ENCODE measurements around the gene ELFN1. TPM values are rescaled to one million over a fixed set of nuclear protein-coding genes. Genes with fewer than 3 reads are reported as not detected.

Gene ELFN1
- total and polyA plus RNA-seq, 2 donors (not counting 3 experiments of a cell fraction or from before 2014, with no cell fraction given), result 0.37 to 1.0 TPM

DNA sequence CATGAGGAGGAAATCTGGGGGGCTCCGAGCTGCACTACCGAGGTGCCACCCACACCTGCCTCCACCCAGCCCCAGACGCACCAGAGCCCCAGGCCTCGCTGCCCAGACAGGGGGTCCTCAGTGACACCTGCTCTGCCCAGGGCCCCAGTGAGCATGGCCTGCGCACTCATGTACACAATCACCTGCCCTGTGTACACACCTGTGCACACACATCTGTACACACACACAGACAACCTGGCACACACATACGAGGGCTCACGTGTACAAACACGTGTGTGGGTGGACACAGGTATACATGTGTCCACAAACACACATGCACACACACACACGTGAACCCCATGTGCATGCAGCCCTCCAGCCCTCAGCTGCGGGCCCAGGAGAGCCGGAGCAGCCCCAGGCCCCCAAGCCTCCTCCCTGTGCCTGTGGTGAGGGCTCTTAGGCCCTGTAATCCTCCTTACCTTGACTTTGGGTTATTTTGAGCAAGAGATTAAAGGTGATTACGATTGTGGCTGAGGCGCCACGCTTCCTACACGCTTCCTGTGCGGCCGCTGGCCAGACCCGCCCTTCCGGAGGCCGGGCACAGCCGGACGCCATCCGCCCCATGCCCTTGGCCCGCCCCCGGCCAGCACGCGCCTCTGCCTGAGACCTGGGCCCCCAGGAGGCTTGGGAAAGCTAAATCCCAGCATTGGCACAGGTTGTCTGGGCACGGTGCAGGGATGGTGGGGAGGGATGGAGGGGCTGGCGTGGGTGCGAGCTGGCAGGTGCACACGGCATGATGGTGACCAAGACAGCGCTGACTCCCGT lies 71.9 kb downstream of the ELFN1 start:
- peak; percentile 28 for TF ChIP-seq GATA2 (IDR thresholded peaks at IDR 0.05; ENCODE audit: insufficient read depth, insufficient read length, low read depth, low read length)
- peak; percentile 57 for TF ChIP-seq POLR2AphosphoS5 (IDR thresholded peaks at IDR 0.05; ENCODE audit: insufficient read depth, low read depth, low read length)
- no peak for TF ChIP-seq FOS (IDR thresholded peaks at IDR 0.05; ENCODE audit: borderline replicate concordance, insufficient read depth, low read length)
- TF ChIP-seq, protein P1, sequence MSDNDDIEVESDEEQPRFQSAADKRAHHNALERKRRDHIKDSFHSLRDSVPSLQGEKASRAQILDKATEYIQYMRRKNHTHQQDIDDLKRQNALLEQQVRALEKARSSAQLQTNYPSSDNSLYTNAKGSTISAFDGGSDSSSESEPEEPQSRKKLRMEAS (IDR thresholded peaks at IDR 0.05; ENCODE audit: insufficient read depth, insufficient read length), result peak; percentile 4
- intact Hi-C loops (cut with micrococcal nuclease) (no loop called here), dilution Hi-C loops (cut with MboI; ENCODE audit: extremely low pct_ligation_motif_present, low sequenced_read_pairs) (no loop called here)
- POLR2A ChIA-PET, result no interaction called here
- Histone ChIP-seq H2AFZ (ENCODE audit: low read depth, low read length) (peak overlapping the region; percentile 63), H3K79me2 (ENCODE audit: control insufficient read depth, insufficient read depth, low read length) (no peaks in the 10 kb centered on the region), H3K4me2 (ENCODE audit: insufficient read depth, low read length) (peak overlapping the region; percentile 35), H3K27me3 (ENCODE audit: control insufficient read depth in 2 of 2, insufficient read depth in 2 of 2, low read length in 2 of 2) (no peaks in the 10 kb centered on the region), H3K36me3 (ENCODE audit: control insufficient read depth in 2 of 2, extremely low read depth in 1 of 2, insufficient read depth in 2 of 2, low read length in 2 of 2) (no peaks in the 10 kb centered on the region), H3K9ac (replicated peaks; ENCODE audit: extremely low read depth, insufficient read depth, low read length) (no peak overlapping the region), H3K4me3 (replicated peaks in 1 of 3; ENCODE audit: insufficient read depth in 1 of 3, low read depth in 1 of 3, low read length in 3 of 3) (no peak overlapping the region), H3K9me3 (replicated peaks; ENCODE audit: control insufficient read depth, insufficient read depth, low read length) (no peaks in the 10 kb centered on the region), H3K4me1 (ENCODE audit: control insufficient read depth, extremely low read depth, insufficient read depth, low read length) (peaks cover 15% of the 10 kb centered on the region), H4K20me1 (replicated peaks; ENCODE audit: control insufficient read depth, extremely low read depth, insufficient read depth, low read length) (no peaks in the 10 kb centered on the region), H3K27ac (ENCODE audit: insufficient read depth, low read depth, low read length) (no peak overlapping the region), H3K9me1 (replicated peaks; ENCODE audit: control insufficient read depth, extremely low read depth, insufficient read depth, low read length) (no peaks in the 10 kb centered on the region)
- peak; percentile 26 for FAIRE-seq
- no peak for DNase-seq (ENCODE audit: low read depth, low spot score)
- no TSS peak for BruUV-seq (replicated peaks)
- CTCF ChIA-PET, result interaction anchor here (1.2 kb wide), 1 partner anchor 12 kb away, joined by 4 read pairs; no protein-coding TSS in a partner anchor

DNA sequence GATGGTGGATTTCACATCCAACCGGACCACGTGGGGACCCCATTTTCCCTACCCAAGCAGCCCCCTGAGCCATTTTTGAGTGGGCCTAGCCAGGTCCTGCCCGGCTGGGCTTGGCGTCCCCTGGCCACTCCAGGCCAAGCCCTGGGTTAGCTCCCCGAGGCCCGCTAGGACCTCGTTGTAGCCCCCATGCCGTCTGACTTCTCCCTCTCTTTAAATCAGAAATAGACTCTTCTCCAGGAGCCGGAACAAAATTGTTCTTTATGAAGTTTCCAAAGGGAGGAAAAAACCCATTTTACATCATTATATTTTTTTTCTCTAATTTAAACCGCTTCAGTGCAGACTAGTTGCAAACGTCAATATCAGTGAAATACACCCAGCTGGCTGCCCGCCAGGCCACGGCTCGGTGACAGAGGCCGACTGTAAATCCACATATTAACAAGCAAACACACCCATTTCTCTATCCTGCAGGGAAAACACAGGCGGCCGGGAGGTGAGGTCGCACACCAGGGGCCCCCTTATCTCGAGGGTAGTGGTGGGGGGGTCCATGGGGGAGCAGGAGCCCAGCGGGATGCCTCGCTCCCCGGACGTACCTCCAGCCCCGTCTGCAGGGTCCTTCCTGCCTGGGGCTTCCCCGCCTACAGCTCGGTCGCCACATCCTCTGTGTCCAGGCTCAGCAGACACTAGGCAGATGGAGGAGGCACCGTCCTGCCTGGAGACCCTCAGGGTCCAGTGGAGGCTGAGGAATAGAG lies 72.7 kb downstream of the ELFN1 start:
- H3K9ac ChIP-seq (replicated peaks; ENCODE audit: extremely low read depth, insufficient read depth, low read length), result no peak overlapping the region
- H3K36me3 ChIP-seq (ENCODE audit: control insufficient read depth in 2 of 2, extremely low read depth in 1 of 2, insufficient read depth in 2 of 2, low read length in 2 of 2), result no peaks in the 10 kb centered on the region
- H3K9me1 ChIP-seq (replicated peaks; ENCODE audit: control insufficient read depth, extremely low read depth, insufficient read depth, low read length), result no peaks in the 10 kb centered on the region
- no peak overlapping the region for H3K4me3 ChIP-seq (replicated peaks in 1 of 3; ENCODE audit: insufficient read depth in 1 of 3, low read depth in 1 of 3, low read length in 3 of 3)
- H3K27ac ChIP-seq (ENCODE audit: insufficient read depth, low read depth, low read length), result no peak overlapping the region
- dilution Hi-C loops (cut with MboI; ENCODE audit: extremely low pct_ligation_motif_present, low sequenced_read_pairs), result no loop called here
- FAIRE-seq (peak; percentile 24), DNase-seq (ENCODE audit: low read depth, low spot score) (peak; percentile 53)
- H3K4me1 ChIP-seq (ENCODE audit: control insufficient read depth, extremely low read depth, insufficient read depth, low read length), result peaks cover 15% of the 10 kb centered on the region
- H3K4me2 ChIP-seq (ENCODE audit: insufficient read depth, low read length), result peak overlapping the region; percentile 35
- no peaks in the 10 kb centered on the region for H4K20me1 ChIP-seq (replicated peaks; ENCODE audit: control insufficient read depth, extremely low read depth, insufficient read depth, low read length)
- no peaks in the 10 kb centered on the region for H3K27me3 ChIP-seq (ENCODE audit: control insufficient read depth in 2 of 2, insufficient read depth in 2 of 2, low read length in 2 of 2)
- BruUV-seq (replicated peaks), result no TSS peak
- POLR2A ChIA-PET, result no interaction called here
- CTCF ChIA-PET, result interaction anchor here (1.2 kb wide), 1 partner anchor 13 kb away, joined by 4 read pairs; no protein-coding TSS in a partner anchor
- H3K79me2 ChIP-seq (ENCODE audit: control insufficient read depth, insufficient read depth, low read length), result no peaks in the 10 kb centered on the region
- H3K9me3 ChIP-seq (replicated peaks; ENCODE audit: control insufficient read depth, insufficient read depth, low read length), result no peaks in the 10 kb centered on the region
- TF ChIP-seq POLR2A (IDR thresholded peaks at IDR 0.05; ENCODE audit: low read depth, low read length) (no peak), MYC (IDR thresholded peaks at IDR 0.05; ENCODE audit: low read depth, low read length) (no peak), GATA2 (IDR thresholded peaks at IDR 0.05; ENCODE audit: insufficient read depth, insufficient read length, low read depth, low read length) (no peak), FOS (IDR thresholded peaks at IDR 0.05; ENCODE audit: borderline replicate concordance, insufficient read depth, low read length) (no peak), POLR2AphosphoS5 (IDR thresholded peaks at IDR 0.05; ENCODE audit: insufficient read depth, low read depth, low read length) (no peak), JUN (IDR thresholded peaks at IDR 0.05; ENCODE audit: borderline replicate concordance, insufficient read depth, insufficient read length, low read depth) (no peak), EZH2 (IDR thresholded peaks at IDR 0.05; ENCODE audit: borderline replicate concordance, low read depth, low read length, severe bottlenecking) (no peak)
- TF ChIP-seq, protein P2, sequence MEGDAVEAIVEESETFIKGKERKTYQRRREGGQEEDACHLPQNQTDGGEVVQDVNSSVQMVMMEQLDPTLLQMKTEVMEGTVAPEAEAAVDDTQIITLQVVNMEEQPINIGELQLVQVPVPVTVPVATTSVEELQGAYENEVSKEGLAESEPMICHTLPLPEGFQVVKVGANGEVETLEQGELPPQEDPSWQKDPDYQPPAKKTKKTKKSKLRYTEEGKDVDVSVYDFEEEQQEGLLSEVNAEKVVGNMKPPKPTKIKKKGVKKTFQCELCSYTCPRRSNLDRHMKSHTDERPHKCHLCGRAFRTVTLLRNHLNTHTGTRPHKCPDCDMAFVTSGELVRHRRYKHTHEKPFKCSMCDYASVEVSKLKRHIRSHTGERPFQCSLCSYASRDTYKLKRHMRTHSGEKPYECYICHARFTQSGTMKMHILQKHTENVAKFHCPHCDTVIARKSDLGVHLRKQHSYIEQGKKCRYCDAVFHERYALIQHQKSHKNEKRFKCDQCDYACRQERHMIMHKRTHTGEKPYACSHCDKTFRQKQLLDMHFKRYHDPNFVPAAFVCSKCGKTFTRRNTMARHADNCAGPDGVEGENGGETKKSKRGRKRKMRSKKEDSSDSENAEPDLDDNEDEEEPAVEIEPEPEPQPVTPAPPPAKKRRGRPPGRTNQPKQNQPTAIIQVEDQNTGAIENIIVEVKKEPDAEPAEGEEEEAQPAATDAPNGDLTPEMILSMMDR (IDR thresholded peaks at IDR 0.05; ENCODE audit: extremely low read depth in 1 of 2, insufficient read depth in 1 of 2, low read depth in 1 of 2, low read length in 2 of 2), result no peak
- TF ChIP-seq, protein P1 (IDR thresholded peaks at IDR 0.05; ENCODE audit: insufficient read depth, insufficient read length), result no peak
- H2AFZ ChIP-seq (ENCODE audit: low read depth, low read length), result peak overlapping the region; percentile 63
- intact Hi-C loops (cut with micrococcal nuclease), result no loop called here

Data from endothelial cell of umbilical vein (primary cell).